GM18517 (cell line): ENCODE measurements around the gene SYTL2.

Source experiments
- ATAC-seq: cut with Tn5 transposase; IDR thresholded peaks from one replicate; pipeline ENCODE4 v1.9.1; 2021; ENCODE audit warnings: mild to moderate bottlenecking, moderate library complexity; ENCODE audit not compliant: unreplicated experiment

SYTL2 gene

GRCh38 chr11:85740481-85741400, 70.2 kb downstream of the SYTL2 start:
- no peak for ATAC-seq

DNA sequence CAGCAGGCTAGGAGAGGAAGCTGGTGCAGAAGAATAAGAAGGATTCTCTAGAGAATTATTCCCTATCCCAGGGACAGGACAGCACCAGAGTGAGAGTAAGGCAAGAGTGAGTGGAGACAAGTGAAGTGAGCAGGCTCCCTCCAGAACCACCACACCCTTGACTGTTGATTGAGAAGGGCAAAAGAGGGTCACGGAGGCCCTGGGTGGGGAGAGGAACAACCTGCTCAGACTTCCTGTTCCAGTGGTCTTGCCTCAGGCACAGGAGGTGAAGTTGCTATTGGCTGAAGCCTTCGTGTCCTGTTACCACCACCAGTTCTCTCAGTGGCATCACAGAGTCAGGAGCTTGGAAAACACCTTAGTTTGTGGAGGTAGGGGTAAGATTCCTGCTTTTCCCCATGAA, 73.2 kb downstream of the SYTL2 start:
- ATAC-seq: no peak

DNA sequence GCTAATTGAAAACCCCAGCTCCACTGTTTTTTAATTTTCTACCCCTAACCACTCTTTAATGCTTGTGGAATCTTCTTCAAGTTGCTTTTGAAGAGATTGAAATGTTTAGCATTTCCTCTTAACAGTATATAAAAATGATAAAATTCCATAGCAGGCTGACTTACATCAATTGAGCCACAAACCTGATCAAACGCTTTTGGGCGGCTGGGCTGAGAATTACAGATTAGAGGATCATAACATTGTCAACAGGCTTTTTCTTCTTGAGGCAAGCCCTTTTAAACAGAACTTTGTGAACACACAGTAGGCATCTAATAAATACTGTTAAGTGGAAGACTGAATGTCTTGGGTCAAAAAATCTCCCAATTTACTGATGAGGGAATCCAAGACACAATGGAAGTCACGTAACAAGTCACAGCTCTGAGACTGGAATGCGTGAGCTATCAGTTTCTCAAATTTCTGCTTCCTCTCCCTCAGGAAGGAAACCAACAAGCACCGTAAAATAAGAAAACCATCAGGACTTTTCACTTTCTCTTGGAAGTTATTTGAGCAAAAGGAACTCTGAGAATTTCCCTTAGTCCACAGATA, 75.0 kb downstream of the SYTL2 start:
- ATAC-seq: no peak

DNA sequence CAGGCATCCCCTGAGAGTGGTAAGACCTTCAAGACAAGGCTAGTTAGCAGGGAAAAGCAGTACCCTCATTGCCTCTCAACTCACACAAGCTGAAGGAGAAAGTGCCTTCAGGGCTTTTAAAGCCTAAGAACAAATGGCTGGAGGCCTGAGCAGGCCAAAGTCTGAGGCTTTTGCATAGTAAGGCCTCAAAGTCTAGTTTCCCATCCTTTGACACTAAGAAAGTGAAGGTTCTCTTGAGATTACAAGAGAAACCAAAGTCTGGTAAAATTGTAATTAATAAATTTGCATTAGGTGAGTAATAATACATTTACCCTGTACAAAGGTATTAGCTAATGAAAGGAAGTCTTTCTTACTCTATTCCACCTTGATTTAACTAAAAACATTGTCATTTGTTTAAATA, 78.0 kb downstream of the SYTL2 start:
- ATAC-seq: no peak

- ATAC-seq: no peak
Measured at GRCh38 chr11:85726381-85726780, 84.6 kb downstream of the SYTL2 start.

GRCh38 chr11:85725510-85726258, 85.3 kb downstream of the SYTL2 start:
- no peak for ATAC-seq

- no peak for ATAC-seq
Measured at GRCh38 chr11:85724748-85725465, 86.0 kb downstream of the SYTL2 start.

- no peak for ATAC-seq
Measured at GRCh38 chr11:85723088-85723487, 87.9 kb downstream of the SYTL2 start.

- no peak for ATAC-seq
Measured at GRCh38 chr11:85721191-85721590, 89.8 kb downstream of the SYTL2 start.

GRCh38 chr11:85718991-85719807, 91.7 kb downstream of the SYTL2 start:
- ATAC-seq: no peak

- no peak for ATAC-seq
Measured at GRCh38 chr11:85718126-85718943, 92.6 kb downstream of the SYTL2 start.

GRCh38 chr11:85717429-85717828, 93.5 kb downstream of the SYTL2 start:
- no peak for ATAC-seq

DNA sequence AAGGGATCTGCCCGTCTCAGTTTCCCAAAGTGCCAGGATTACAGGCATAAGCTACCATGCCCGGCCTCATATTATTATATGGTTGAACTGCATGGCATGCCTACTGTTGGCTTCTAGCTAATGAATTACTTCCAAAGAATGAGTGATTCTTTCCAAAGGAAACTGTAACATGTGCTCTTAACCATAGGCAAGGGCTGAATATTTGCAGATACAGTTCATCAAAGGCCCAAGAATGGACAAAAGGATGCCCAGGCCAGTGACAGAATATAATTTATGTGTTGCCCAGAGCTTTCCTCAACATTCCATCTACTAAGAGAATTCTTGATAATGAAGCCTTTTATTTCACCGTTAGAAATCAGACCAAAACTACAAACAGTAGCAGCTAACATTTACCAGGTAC, 98.0 kb downstream of the SYTL2 start:
- no peak for ATAC-seq

DNA sequence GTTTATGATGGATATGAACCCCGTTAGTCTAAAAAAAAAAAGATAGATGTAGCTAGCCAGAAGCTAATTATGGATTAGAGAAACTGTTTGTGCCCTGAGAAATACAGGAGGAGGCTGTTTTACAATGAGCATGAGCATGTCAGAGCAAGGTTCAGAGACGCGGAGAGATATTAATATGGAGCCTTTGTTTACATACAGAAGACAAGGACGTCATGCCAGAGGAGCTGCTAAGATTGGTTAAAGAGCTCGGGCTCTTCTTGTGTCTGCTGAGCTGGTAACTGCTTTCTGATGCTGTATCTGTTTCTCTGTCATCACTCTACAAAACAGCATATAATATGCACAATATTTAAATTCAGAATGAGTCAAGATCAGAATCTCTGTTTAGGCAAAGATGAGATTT, 100.0 kb downstream of the SYTL2 start:
- no peak for ATAC-seq

- no peak for ATAC-seq
Measured at GRCh38 chr11:85709941-85710702, 100.8 kb downstream of the SYTL2 start.

GRCh38 chr11:85705800-85706199, 105.1 kb downstream of the SYTL2 start:
- no peak for ATAC-seq

DNA sequence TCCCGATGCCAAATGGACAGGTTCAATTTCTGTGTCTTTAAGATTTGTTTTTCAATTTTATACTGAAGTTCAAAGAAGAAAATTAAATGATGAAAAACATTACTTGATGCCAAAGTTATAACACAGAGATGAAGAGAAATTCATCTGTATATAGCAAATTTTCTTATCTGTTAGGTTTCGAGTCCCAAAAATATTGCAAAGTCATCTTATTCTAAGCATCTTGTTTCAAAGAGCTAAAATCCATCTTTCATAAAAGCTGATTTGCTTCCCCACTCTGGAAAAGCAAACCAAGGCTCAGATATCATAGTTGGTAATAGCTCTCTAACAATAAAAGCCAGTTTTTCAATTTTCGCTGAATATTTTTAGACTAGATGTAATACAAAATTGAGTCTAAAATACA, 106.0 kb downstream of the SYTL2 start:
- ATAC-seq: no peak

GRCh38 chr11:85699957-85700741, 110.8 kb downstream of the SYTL2 start:
- peak; percentile 98 for ATAC-seq
